BJ (cell line): ENCODE results near the gene PPP4R4. TPM values are rescaled to one million over a fixed set of nuclear protein-coding genes. Genes with fewer than 3 reads are reported as not detected.
A peak's percentile ranks its signal among the peaks of the same experiment; 100 is the strongest.

ENCODE experiments used
- CTCF ChIA-PET: fragments of 350-600 bp; formaldehyde crosslinking; extraction: SDS; loops from one replicate; lab custom pipeline; 2021; ENCODE audit warnings: antibody characterized with exemption, inconsistent platforms; lab: Yijun Ruan, JAX
- POLR2A ChIA-PET: fragments of 300-600 bp; sonication (Branson Sonifier 250); formaldehyde crosslinking; extraction: SDS; loops from one replicate; lab custom pipeline; 2021; ENCODE audit warnings: antibody characterized with exemption; lab: Charles Lee
- DNase-seq: peaks from one replicate; pipeline ENCODE4 v3.0.0-alpha.2; 2011; ENCODE audit warnings: low read depth
- H3K27me3 ChIP-seq: 2 replicates; pipeline ENCODE4 v1.6.0; 2011; ENCODE audit warnings: low read length; ENCODE audit not compliant: control insufficient read depth, insufficient read depth
- H3K36me3 ChIP-seq: 2 replicates; pipeline ENCODE4 v1.5.1; 2011; ENCODE audit warnings: low read length; ENCODE audit not compliant: control insufficient read depth, insufficient read depth
- H3K4me3 ChIP-seq: 2 replicates; pipeline ENCODE4 v1.5.1; 2011; ENCODE audit warnings: low read depth, mild to moderate bottlenecking, control low read depth, low read length
- polyA plus RNA-seq: library from polyadenylated mRNA; depleted of rRNA; stranded (reverse); fragments of >200 nt; gene quantifications from 2 replicates; pipeline ENCODE4 v1.2.3, GENCODE V29; 2011
- TF ChIP-seq, protein P1 (sequence below): IDR thresholded peaks from 2 replicates; pipeline ENCODE4 v1.5.1; 2011; ENCODE audit warnings: low read depth, mild to moderate bottlenecking, control low read depth, inconsistent platforms, low read length, moderate library complexity; ENCODE audit not compliant: insufficient read depth

PPP4R4 gene
- polyA plus RNA-seq, 1 experiment = 0.37 TPM

DNA sequence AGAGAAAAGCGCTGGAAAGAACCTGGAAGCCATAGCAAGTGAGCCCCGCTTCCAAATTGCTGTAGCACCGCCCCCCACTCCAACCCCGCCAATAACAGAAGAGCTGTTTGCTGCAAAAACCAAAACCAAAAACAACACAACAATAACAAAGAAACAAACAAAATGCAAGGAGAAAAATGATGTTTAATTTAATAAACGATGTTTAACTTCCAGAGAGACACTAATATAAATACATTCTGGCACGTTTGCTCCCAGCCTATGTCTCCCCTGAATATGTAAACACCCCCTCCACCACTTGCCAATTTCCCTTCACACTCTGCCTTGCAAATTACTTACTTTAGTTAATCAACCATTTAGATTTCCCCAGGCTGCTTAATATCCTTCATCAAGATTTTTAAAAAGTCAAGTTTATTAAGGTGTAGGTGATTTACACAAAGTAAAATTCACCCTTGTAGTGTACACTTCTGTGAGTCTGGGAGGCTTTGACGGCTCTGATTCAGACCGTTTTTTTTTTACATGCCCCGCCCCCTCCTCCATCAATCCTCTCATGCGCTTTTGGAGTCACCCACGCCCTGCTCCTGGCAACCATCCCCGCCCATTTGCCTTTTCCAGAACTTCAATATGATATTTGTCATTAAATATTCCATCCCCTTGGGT, 44.2 kb upstream of the PPP4R4 start:
- ChIA-PET CTCF (interaction anchor here (0.9 to 6.5 kb wide), 4 partner anchors 14 to 94 kb away, joined by 3 to 55 read pairs (median 30); no protein-coding TSS in a partner anchor), POLR2A (no interaction called here)
- no peak for DNase-seq
- H3K27me3 ChIP-seq = no peaks in the 10 kb centered on the region
- peak overlapping the region; percentile 60 for H3K4me3 ChIP-seq
- TF ChIP-seq, protein P1, sequence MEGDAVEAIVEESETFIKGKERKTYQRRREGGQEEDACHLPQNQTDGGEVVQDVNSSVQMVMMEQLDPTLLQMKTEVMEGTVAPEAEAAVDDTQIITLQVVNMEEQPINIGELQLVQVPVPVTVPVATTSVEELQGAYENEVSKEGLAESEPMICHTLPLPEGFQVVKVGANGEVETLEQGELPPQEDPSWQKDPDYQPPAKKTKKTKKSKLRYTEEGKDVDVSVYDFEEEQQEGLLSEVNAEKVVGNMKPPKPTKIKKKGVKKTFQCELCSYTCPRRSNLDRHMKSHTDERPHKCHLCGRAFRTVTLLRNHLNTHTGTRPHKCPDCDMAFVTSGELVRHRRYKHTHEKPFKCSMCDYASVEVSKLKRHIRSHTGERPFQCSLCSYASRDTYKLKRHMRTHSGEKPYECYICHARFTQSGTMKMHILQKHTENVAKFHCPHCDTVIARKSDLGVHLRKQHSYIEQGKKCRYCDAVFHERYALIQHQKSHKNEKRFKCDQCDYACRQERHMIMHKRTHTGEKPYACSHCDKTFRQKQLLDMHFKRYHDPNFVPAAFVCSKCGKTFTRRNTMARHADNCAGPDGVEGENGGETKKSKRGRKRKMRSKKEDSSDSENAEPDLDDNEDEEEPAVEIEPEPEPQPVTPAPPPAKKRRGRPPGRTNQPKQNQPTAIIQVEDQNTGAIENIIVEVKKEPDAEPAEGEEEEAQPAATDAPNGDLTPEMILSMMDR = no peak
- H3K36me3 ChIP-seq = peaks cover 1% of the 10 kb centered on the region

DNA sequence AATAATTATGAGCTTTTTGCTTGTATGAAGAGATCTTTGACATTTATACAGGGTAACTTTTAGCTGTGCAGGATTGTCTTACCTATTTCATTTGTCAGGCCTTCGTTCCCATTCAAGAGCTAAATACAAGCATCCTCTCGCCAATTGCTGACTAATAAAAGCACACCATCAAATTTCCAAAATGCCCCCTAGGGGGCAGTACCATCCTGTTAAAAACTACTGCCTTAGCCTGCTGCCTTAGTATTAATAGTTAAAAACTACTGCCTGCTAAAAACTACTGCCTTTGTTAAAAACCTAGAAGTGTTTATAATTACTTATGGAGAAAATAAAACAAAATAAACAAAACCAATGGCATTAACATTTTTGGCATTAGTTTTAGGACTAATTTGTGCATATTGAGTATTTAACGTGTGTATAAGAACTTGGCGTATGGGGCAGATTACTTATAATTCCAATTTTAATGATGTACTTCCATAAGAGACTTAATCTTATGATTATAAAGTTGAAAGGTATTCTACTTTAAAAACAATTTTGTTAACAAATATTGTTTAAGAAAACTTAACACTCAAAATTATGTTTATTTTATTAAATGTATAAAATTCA, 41.7 kb upstream of the PPP4R4 start:
- 0 out of 2 replicates have a peak, but pooled peaks cover under 1% of the 10 kb centered on the region for H3K36me3 ChIP-seq
- ChIA-PET POLR2A (interaction anchor here (0.6 kb wide), 1 partner anchor 93 kb away, joined by 5 read pairs; no protein-coding TSS in a partner anchor), CTCF (interaction anchor here (0.7 to 6.5 kb wide), 24 partner anchors 9 to 192 kb away, joined by 3 to 55 read pairs (median 4); partner anchors contain the start of genes CCDC197 and OTUB2)
- no peaks in the 10 kb centered on the region for H3K27me3 ChIP-seq
- no peak for DNase-seq
- H3K4me3 ChIP-seq = no peak overlapping the region
- TF ChIP-seq, protein P1 = peak; percentile 84

DNA sequence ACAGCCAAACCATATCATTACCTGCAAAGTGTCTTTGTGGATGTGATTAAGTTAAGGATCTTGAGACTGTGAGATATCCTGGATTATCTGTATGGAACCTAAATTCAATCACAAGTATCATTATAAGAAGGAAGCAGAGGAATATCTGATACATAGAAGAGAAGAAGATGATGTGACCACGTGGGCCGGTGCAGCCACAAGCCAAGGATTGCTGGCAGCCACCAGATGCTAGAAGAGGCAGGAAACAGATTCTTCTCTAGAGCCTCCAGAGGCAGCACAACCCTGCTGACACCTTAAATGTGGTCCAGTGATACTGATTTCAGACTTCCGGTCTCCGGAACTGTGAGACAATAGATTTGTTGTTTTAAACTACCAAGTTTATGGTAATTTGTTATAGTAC, 38.6 kb upstream of the PPP4R4 start:
- CTCF ChIA-PET = interaction anchor here (9.7 kb wide), 1 partner anchor 98 kb away, joined by 248 read pairs; no protein-coding TSS in a partner anchor
- Histone ChIP-seq H3K27me3 (peaks cover 4% of the 10 kb centered on the region), H3K4me3 (no peak overlapping the region), H3K36me3 (no peaks in the 10 kb centered on the region)
- DNase-seq = no peak
- POLR2A ChIA-PET = no interaction called here
- TF ChIP-seq, protein P1 = no peak

DNA sequence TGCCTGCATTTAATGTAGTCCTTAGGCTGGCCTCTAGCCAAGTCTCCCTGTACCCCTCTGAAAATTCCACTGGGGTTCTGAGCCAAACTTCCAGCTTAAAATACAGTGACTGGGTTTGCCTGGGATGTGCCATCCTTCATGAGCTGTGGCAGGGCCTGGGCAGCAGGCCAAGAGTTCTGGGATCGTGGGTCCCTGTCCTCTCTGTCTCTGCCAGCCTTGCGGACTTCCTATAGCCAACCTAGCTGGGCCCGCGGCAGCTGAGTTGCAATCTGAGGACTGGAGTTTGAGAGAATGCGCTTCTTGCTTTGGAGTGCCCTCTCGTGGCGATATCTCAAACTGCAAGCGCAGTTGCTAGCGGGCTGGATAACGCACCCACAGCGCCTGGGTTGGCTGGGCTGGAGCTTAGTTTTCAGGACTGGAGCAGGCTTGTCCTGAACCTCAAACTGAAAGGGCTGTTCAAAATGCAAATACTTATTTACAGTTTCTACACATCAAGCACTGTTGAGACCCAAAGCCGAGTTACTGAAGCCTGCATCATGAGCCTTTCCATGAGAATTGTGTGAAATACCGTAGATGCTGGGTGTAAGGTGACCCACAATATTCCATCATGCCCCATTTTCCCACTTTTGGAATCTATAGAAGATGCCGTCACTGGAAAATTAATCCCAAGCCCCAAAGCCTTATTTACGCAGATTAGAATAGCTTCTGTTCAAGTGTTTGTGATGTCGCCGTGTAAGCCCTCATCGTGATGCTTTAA, 37.4 kb upstream of the PPP4R4 start:
- no peak overlapping the region for H3K4me3 ChIP-seq
- no peaks in the 10 kb centered on the region for H3K36me3 ChIP-seq
- DNase-seq = peak; percentile 15
- ChIA-PET POLR2A (interaction anchor here (1.0 kb wide), 1 partner anchor 55 kb away, joined by 5 read pairs; the partner anchor contains the start of genes DDX24 and IFI27L1), CTCF (interaction anchor here (0.6 to 9.7 kb wide), 48 partner anchors 9 to 931 kb away, joined by 3 to 248 read pairs (median 5); partner anchors contain the start of genes DDX24, IFI27, IFI27L1 and OTUB2)
- H3K27me3 ChIP-seq = peaks cover 4% of the 10 kb centered on the region
- TF ChIP-seq, protein P1 = peak; percentile 98
